Measurements from ENCODE around the gene PARL.

PARL gene

DNA sequence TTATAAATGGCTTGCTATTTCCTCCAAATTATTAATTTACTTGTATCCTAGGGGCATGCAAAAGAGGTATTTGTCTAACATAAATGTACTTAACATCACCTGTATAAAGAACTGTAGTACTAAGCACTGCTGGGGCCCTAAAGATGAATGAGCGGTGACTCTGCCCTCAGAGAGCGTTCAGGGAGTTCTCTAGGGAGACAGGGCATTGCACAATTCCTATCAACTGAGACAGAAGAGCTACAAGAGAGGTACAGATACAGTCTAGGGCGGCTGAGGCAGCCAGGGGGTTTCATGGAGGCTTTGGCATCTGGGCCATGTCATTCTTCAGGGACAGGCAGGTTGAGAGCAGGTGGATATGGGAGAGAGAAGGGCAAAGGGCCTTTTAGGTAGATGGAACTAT lies 39.9 kb upstream of the PARL start:
- no peak for TF ChIP-seq EZH2phosphoT487 (IDR thresholded peaks at IDR 0.05; ENCODE audit: borderline replicate concordance)
- TF ChIP-seq, protein P1, sequence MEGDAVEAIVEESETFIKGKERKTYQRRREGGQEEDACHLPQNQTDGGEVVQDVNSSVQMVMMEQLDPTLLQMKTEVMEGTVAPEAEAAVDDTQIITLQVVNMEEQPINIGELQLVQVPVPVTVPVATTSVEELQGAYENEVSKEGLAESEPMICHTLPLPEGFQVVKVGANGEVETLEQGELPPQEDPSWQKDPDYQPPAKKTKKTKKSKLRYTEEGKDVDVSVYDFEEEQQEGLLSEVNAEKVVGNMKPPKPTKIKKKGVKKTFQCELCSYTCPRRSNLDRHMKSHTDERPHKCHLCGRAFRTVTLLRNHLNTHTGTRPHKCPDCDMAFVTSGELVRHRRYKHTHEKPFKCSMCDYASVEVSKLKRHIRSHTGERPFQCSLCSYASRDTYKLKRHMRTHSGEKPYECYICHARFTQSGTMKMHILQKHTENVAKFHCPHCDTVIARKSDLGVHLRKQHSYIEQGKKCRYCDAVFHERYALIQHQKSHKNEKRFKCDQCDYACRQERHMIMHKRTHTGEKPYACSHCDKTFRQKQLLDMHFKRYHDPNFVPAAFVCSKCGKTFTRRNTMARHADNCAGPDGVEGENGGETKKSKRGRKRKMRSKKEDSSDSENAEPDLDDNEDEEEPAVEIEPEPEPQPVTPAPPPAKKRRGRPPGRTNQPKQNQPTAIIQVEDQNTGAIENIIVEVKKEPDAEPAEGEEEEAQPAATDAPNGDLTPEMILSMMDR (conservative IDR thresholded peaks at IDR 0.05; ENCODE audit: low read length): no peak
- H3K4me1 ChIP-seq (ENCODE audit: insufficient read depth, low read length, poor library complexity, severe bottlenecking): no peaks in the 10 kb centered on the region
- no peak overlapping the region for H3K4me3 ChIP-seq (ENCODE audit: low read length, poor library complexity, severe bottlenecking)
- no peak overlapping the region for H3K9ac ChIP-seq (ENCODE audit: low read depth, low read length, poor library complexity, severe bottlenecking)
- no peaks in the 10 kb centered on the region for H3K27me3 ChIP-seq (ENCODE audit: insufficient read depth, low read length, poor library complexity, severe bottlenecking)
- H2AFZ ChIP-seq (ENCODE audit: low read length): no peak overlapping the region
- H3K9me2 ChIP-seq (replicated peaks; ENCODE audit: low read depth, low read length): no peaks in the 10 kb centered on the region
- H3K9me3 ChIP-seq (ENCODE audit: insufficient read depth, low read depth, low read length): no peaks in the 10 kb centered on the region
- no peaks in the 10 kb centered on the region for H4K20me1 ChIP-seq (ENCODE audit: insufficient read depth, low read length, poor library complexity, severe bottlenecking)
- H3K36me3 ChIP-seq (ENCODE audit: insufficient read depth, low read length): peaks cover 10% of the 10 kb centered on the region; the same call in 1 of the 2 replicates
- H3K79me2 ChIP-seq (ENCODE audit: insufficient read depth, low read length): no peaks in the 10 kb centered on the region
- no peaks in the 10 kb centered on the region for H3F3A ChIP-seq (ENCODE audit: low read depth)
- H3K4me2 ChIP-seq (ENCODE audit: low read depth, low read length, poor library complexity, severe bottlenecking): no peak overlapping the region

DNA sequence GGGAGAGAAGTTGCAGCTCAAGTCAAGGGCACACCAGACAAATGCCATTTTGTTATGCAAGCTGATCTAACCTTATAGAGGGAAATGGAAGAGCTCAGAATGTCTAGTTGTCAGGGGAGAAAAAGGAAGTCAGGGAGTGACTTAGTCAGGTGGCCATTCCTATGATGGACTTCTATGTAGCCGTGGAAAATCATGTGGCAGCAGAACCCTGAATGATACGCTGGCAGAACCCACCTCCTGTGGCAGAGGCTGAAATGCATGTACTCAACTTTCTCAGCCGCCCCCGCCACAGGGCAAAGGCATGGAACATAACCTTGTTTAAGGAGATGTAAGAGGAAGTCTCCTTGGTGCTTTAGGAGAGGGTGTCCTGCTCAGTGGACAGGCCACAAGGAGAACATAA lies 37.7 kb upstream of the PARL start:
- no peaks in the 10 kb centered on the region for H3K9me3 ChIP-seq (ENCODE audit: insufficient read depth, low read depth, low read length)
- no peaks in the 10 kb centered on the region for H3F3A ChIP-seq (ENCODE audit: low read depth)
- no peaks in the 10 kb centered on the region for H3K9me2 ChIP-seq (replicated peaks; ENCODE audit: low read depth, low read length)
- no peak overlapping the region for H2AFZ ChIP-seq (ENCODE audit: low read length)
- H3K79me2 ChIP-seq (ENCODE audit: insufficient read depth, low read length): no peaks in the 10 kb centered on the region
- no peaks in the 10 kb centered on the region for H3K27me3 ChIP-seq (ENCODE audit: insufficient read depth, low read length, poor library complexity, severe bottlenecking)
- no peak overlapping the region for H3K9ac ChIP-seq (ENCODE audit: low read depth, low read length, poor library complexity, severe bottlenecking)
- peaks cover 10% of the 10 kb centered on the region; the same call in 1 of the 2 replicates for H3K36me3 ChIP-seq (ENCODE audit: insufficient read depth, low read length)
- H3K4me3 ChIP-seq (ENCODE audit: low read length, poor library complexity, severe bottlenecking): no peak overlapping the region
- no peak overlapping the region for H3K4me2 ChIP-seq (ENCODE audit: low read depth, low read length, poor library complexity, severe bottlenecking)
- TF ChIP-seq, protein P1 (conservative IDR thresholded peaks at IDR 0.05; ENCODE audit: low read length): no peak
- TF ChIP-seq EZH2phosphoT487 (IDR thresholded peaks at IDR 0.05; ENCODE audit: borderline replicate concordance): no peak
- no peaks in the 10 kb centered on the region for H3K4me1 ChIP-seq (ENCODE audit: insufficient read depth, low read length, poor library complexity, severe bottlenecking)
- no peaks in the 10 kb centered on the region for H4K20me1 ChIP-seq (ENCODE audit: insufficient read depth, low read length, poor library complexity, severe bottlenecking)

DNA sequence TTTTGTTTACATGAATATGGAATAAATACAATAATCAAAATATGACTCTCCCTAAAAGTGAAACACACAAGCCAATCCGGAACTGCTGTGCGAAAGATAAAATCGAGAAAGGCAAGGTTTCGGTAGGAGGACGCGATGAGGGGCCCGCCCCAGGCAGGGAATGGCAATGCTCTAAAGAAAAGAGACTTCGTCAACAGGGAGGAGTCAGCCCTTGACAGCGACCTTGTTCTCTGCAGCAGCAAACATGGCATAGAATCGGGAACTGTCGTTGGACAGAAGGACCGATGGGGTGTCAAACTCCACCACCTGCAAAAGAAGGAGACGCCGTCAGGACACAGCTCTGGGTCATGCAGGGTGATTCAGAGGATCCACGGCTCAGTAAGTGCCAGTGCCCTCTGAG lies 36.4 kb upstream of the PARL start:
- H3K4me3 ChIP-seq (ENCODE audit: low read length, poor library complexity, severe bottlenecking): no peak overlapping the region
- H3K4me2 ChIP-seq (ENCODE audit: low read depth, low read length, poor library complexity, severe bottlenecking): no peak overlapping the region
- no peaks in the 10 kb centered on the region for H4K20me1 ChIP-seq (ENCODE audit: insufficient read depth, low read length, poor library complexity, severe bottlenecking)
- peaks cover 10% of the 10 kb centered on the region; the same call in 1 of the 2 replicates for H3K36me3 ChIP-seq (ENCODE audit: insufficient read depth, low read length)
- no peaks in the 10 kb centered on the region for H3K27me3 ChIP-seq (ENCODE audit: insufficient read depth, low read length, poor library complexity, severe bottlenecking)
- H3K9ac ChIP-seq (ENCODE audit: low read depth, low read length, poor library complexity, severe bottlenecking): no peak overlapping the region
- no peaks in the 10 kb centered on the region for H3K79me2 ChIP-seq (ENCODE audit: insufficient read depth, low read length)
- no peaks in the 10 kb centered on the region for H3K9me3 ChIP-seq (ENCODE audit: insufficient read depth, low read depth, low read length)
- no peaks in the 10 kb centered on the region for H3F3A ChIP-seq (ENCODE audit: low read depth)
- no peak overlapping the region for H2AFZ ChIP-seq (ENCODE audit: low read length)
- TF ChIP-seq EZH2phosphoT487 (IDR thresholded peaks at IDR 0.05; ENCODE audit: borderline replicate concordance): no peak
- TF ChIP-seq, protein P1 (conservative IDR thresholded peaks at IDR 0.05; ENCODE audit: low read length): no peak
- no peaks in the 10 kb centered on the region for H3K9me2 ChIP-seq (replicated peaks; ENCODE audit: low read depth, low read length)
- no peaks in the 10 kb centered on the region for H3K4me1 ChIP-seq (ENCODE audit: insufficient read depth, low read length, poor library complexity, severe bottlenecking)
